ENCODE measurements around the gene ALKBH7. TPM values are rescaled to one million over a fixed set of nuclear protein-coding genes. Genes with fewer than 3 reads are reported as not detected.
A peak's percentile ranks its signal among the peaks of the same experiment; 100 is the strongest.

Gene ALKBH7
- total and polyA plus RNA-seq, 2 donors from 2014 or later = 70.3 to 175 TPM

GRCh38 chr19:6415591-6416190 lies 43.1 kb downstream of the ALKBH7 start:
- H3K36me3 ChIP-seq (ENCODE audit: control insufficient read depth in 2 of 3, insufficient read depth in 3 of 3, low read length in 3 of 3) = peaks cover 5 to 53% (median 24%) of the 10 kb centered on the region in 3 donors
- H3K27me3 ChIP-seq (ENCODE audit: control insufficient read depth, insufficient read depth, low read length) = no peaks in the 10 kb centered on the region
- intact Hi-C loops (cut with DNase I) = no loop called here
- no peak for FAIRE-seq
- H3K27ac ChIP-seq (ENCODE audit: low read depth in 2 of 2, low read length in 2 of 2) = no peak overlapping the region
- DNase-seq = no peak
- no peak overlapping the region for H3K9ac ChIP-seq (ENCODE audit: low read length in 3 of 3)
- H3K4me1 ChIP-seq (ENCODE audit: control insufficient read depth in 2 of 3, insufficient read depth in 2 of 3, low read depth in 1 of 3, low read length in 3 of 3) = peaks cover 0 to 6% (median 0%) of the 10 kb centered on the region in 3 donors
- no peak overlapping the region for H3K4me3 ChIP-seq (ENCODE audit: low read length in 3 of 3)
- TF ChIP-seq, protein P1, sequence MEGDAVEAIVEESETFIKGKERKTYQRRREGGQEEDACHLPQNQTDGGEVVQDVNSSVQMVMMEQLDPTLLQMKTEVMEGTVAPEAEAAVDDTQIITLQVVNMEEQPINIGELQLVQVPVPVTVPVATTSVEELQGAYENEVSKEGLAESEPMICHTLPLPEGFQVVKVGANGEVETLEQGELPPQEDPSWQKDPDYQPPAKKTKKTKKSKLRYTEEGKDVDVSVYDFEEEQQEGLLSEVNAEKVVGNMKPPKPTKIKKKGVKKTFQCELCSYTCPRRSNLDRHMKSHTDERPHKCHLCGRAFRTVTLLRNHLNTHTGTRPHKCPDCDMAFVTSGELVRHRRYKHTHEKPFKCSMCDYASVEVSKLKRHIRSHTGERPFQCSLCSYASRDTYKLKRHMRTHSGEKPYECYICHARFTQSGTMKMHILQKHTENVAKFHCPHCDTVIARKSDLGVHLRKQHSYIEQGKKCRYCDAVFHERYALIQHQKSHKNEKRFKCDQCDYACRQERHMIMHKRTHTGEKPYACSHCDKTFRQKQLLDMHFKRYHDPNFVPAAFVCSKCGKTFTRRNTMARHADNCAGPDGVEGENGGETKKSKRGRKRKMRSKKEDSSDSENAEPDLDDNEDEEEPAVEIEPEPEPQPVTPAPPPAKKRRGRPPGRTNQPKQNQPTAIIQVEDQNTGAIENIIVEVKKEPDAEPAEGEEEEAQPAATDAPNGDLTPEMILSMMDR (IDR thresholded peaks at IDR 0.05; ENCODE audit: borderline replicate concordance, extremely low read depth, insufficient read depth) = no peak
- no peaks in the 10 kb centered on the region for H3K9me3 ChIP-seq (ENCODE audit: control insufficient read depth in 2 of 3, insufficient read depth in 1 of 3, low read length in 3 of 3)

DNA sequence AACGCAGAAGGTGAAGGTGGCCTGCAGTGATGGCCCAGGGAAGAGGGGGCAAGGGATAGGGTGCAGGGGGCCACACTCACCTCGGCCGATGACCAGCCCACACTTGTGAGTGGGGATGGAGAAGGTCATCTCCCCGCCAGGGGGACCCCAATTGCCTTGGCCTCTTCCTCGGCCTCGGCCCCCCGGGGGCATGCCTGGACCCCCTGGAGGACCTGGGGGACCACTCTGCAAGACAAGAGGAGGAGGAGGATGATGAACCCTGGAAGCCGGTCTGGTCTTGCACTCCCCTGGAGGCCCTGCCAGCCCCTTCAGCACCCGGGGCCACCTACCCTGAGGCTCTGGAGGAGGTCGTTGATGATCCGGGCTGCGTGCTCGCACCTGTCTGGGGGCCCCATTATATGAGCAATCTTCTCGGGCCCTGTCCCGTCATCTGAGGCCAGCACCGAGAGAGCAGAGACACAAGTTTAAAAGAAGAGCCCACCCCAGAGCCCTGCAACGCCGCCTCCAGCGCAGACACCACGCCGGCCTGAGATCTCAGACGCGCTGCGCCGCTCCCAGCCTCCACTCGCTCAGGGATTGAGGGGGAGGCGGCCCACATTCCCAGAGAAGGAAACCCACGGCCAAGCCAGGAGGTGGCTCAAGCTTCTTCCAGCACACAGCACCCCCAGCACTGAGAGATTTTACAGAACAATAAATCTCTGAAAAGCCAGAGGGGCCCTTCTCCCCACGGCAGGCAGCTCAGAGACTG lies 44.2 kb downstream of the ALKBH7 start:
- intact Hi-C loops (cut with DNase I) = no loop called here
- Histone ChIP-seq H3K9me3 (ENCODE audit: control insufficient read depth in 2 of 3, insufficient read depth in 1 of 3, low read length in 3 of 3) (no peaks in the 10 kb centered on the region), H3K27me3 (ENCODE audit: control insufficient read depth, insufficient read depth, low read length) (no peaks in the 10 kb centered on the region), H3K9ac (ENCODE audit: low read length in 3 of 3) (no peak overlapping the region), H3K36me3 (ENCODE audit: control insufficient read depth in 2 of 3, insufficient read depth in 3 of 3, low read length in 3 of 3) (peaks cover 7 to 64% (median 27%) of the 10 kb centered on the region in 3 donors), H3K27ac (ENCODE audit: low read depth in 2 of 2, low read length in 2 of 2) (no peak overlapping the region), H3K4me3 (ENCODE audit: low read length in 3 of 3) (no peak overlapping the region), H3K4me1 (ENCODE audit: control insufficient read depth in 2 of 3, insufficient read depth in 2 of 3, low read depth in 1 of 3, low read length in 3 of 3) (peaks cover 0 to 8% (median 1%) of the 10 kb centered on the region in 3 donors)
- FAIRE-seq = no peak
- DNase-seq = no peak
- TF ChIP-seq, protein P1 (IDR thresholded peaks at IDR 0.05; ENCODE audit: borderline replicate concordance, extremely low read depth, insufficient read depth) = no peak

GRCh38 chr19:6417713-6418561 lies 45.3 kb downstream of the ALKBH7 start:
- TF ChIP-seq, protein P1 (IDR thresholded peaks at IDR 0.05; ENCODE audit: borderline replicate concordance, extremely low read depth, insufficient read depth) = peak; percentile 29
- no peaks in the 10 kb centered on the region for H3K9me3 ChIP-seq (ENCODE audit: control insufficient read depth in 2 of 3, insufficient read depth in 1 of 3, low read length in 3 of 3)
- intact Hi-C loops (cut with DNase I) = no loop called here
- peaks cover 7 to 67% (median 27%) of the 10 kb centered on the region in 3 donors for H3K36me3 ChIP-seq (ENCODE audit: control insufficient read depth in 2 of 3, insufficient read depth in 3 of 3, low read length in 3 of 3)
- FAIRE-seq (no peak), DNase-seq (peak in 1 of 5 donors; percentile 43)
- H3K9ac ChIP-seq (ENCODE audit: low read length in 3 of 3) = no peak overlapping the region
- H3K27me3 ChIP-seq (ENCODE audit: control insufficient read depth, insufficient read depth, low read length) = no peaks in the 10 kb centered on the region
- peaks cover 0 to 10% (median 3%) of the 10 kb centered on the region in 3 donors for H3K4me1 ChIP-seq (ENCODE audit: control insufficient read depth in 2 of 3, insufficient read depth in 2 of 3, low read depth in 1 of 3, low read length in 3 of 3)
- no peak overlapping the region for H3K27ac ChIP-seq (ENCODE audit: low read depth in 2 of 2, low read length in 2 of 2)
- H3K4me3 ChIP-seq (ENCODE audit: low read length in 3 of 3) = no peak overlapping the region

Data from kidney (tissue), 14 donors.